ENCODE data around the gene CCDC30. TPM values are rescaled to one million over a fixed set of nuclear protein-coding genes. Genes with fewer than 3 reads are reported as not detected.

Gene CCDC30
- total RNA-seq, 4 donors from 2014 or later: 1.1 to 2.7 (median 2.5) TPM

- peaks cover 0 to 39% of the 10 kb centered on the region in 2 donors for H3K36me3 ChIP-seq
- TF ChIP-seq CTCF (IDR thresholded peaks at IDR 0.05) (no peak), EP300 (IDR thresholded peaks at IDR 0.05) (no peak), POLR2A (IDR thresholded peaks at IDR 0.05) (no peak), POLR2AphosphoS5 (IDR thresholded peaks at IDR 0.05) (no peak)
- no peak overlapping the region for H3K4me3 ChIP-seq
- peaks cover 0 to 5% (median 0%) of the 10 kb centered on the region in 3 donors for H3K9me3 ChIP-seq
- no peaks in the 10 kb centered on the region for H3K27me3 ChIP-seq
- H3K4me1 ChIP-seq: no peaks in the 10 kb centered on the region
- WGBS, 2 donors (ENCODE audit: low coverage in 1 of 2): 100% methylated on average over 2 of the region's 2 CpGs
- no peak for ATAC-seq
- no peak overlapping the region for H3K27ac ChIP-seq
Observed at GRCh38 chr1:42587753-42588152, 124.7 kb downstream of the CCDC30 start.

- no peak overlapping the region for H3K27ac ChIP-seq
- TF ChIP-seq POLR2A (IDR thresholded peaks at IDR 0.05) (no peak), CTCF (IDR thresholded peaks at IDR 0.05) (no peak), EP300 (IDR thresholded peaks at IDR 0.05) (no peak), POLR2AphosphoS5 (IDR thresholded peaks at IDR 0.05) (no peak)
- H3K4me1 ChIP-seq: no peaks in the 10 kb centered on the region
- peaks cover 0 to 32% of the 10 kb centered on the region in 2 donors for H3K36me3 ChIP-seq
- H3K9me3 ChIP-seq: no peaks in the 10 kb centered on the region
- ATAC-seq: no peak
- no peak overlapping the region for H3K4me3 ChIP-seq
- WGBS, 2 donors (ENCODE audit: low coverage in 1 of 2): 93 to 95% methylated on average over 2 to 3 of the region's 3 CpGs
- H3K27me3 ChIP-seq: no peaks in the 10 kb centered on the region
Observed at GRCh38 chr1:42592811-42593210, 129.7 kb downstream of the CCDC30 start.

GRCh38 chr1:42593486-42594100 is 130.5 kb downstream of the CCDC30 start:
- 22 to 30% methylated on average over 2 of the region's 2 CpGs for WGBS, 2 donors (ENCODE audit: low coverage in 1 of 2)
- no peak for ATAC-seq

GRCh38 chr1:42601472-42601871 is 138.4 kb downstream of the CCDC30 start:
- H3K4me1 ChIP-seq: no peaks in the 10 kb centered on the region
- no peak for ATAC-seq
- TF ChIP-seq POLR2A (IDR thresholded peaks at IDR 0.05) (no peak), CTCF (IDR thresholded peaks at IDR 0.05) (no peak), EP300 (IDR thresholded peaks at IDR 0.05) (no peak), POLR2AphosphoS5 (IDR thresholded peaks at IDR 0.05) (no peak)
- no peaks in the 10 kb centered on the region for H3K36me3 ChIP-seq
- H3K9me3 ChIP-seq: peaks cover 0 to 16% (median 0%) of the 10 kb centered on the region in 3 donors
- WGBS, 2 donors (ENCODE audit: low coverage in 1 of 2): 100% methylated on average over 2 of the region's 2 CpGs
- no peaks in the 10 kb centered on the region for H3K27me3 ChIP-seq
- H3K4me3 ChIP-seq: no peak overlapping the region
- no peak overlapping the region for H3K27ac ChIP-seq

More at GRCh38 chr1:42593486-42594100, 130.5 kb downstream of the CCDC30 start:
- Histone ChIP-seq H3K4me3 (no peak overlapping the region), H3K36me3 (peaks cover 0 to 32% of the 10 kb centered on the region in 2 donors), H3K27ac (no peak overlapping the region), H3K9me3 (no peaks in the 10 kb centered on the region), H3K27me3 (no peaks in the 10 kb centered on the region), H3K4me1 (no peaks in the 10 kb centered on the region)
- TF ChIP-seq POLR2AphosphoS5 (IDR thresholded peaks at IDR 0.05): no peak
- no peak for TF ChIP-seq POLR2A (IDR thresholded peaks at IDR 0.05)
- TF ChIP-seq EP300 (IDR thresholded peaks at IDR 0.05): no peak
- TF ChIP-seq CTCF (IDR thresholded peaks at IDR 0.05): no peak

GRCh38 chr1:42613803-42614131 is 150.7 kb downstream of the CCDC30 start:
- Histone ChIP-seq H3K36me3 (no peaks in the 10 kb centered on the region), H3K9me3 (no peaks in the 10 kb centered on the region), H3K4me3 (no peak overlapping the region), H3K27me3 (no peaks in the 10 kb centered on the region), H3K27ac (no peak overlapping the region), H3K4me1 (peaks cover 0 to 5% (median 0%) of the 10 kb centered on the region in 3 donors)
- no peak for ATAC-seq
- no peak for TF ChIP-seq EP300 (IDR thresholded peaks at IDR 0.05)
- TF ChIP-seq POLR2A (IDR thresholded peaks at IDR 0.05): no peak
- TF ChIP-seq POLR2AphosphoS5 (IDR thresholded peaks at IDR 0.05): no peak
- no peak for TF ChIP-seq CTCF (IDR thresholded peaks at IDR 0.05)
- 62 to 73% methylated on average over 3 of the region's 4 CpGs for WGBS, 2 donors (ENCODE audit: low coverage in 1 of 2)
